BE2C (cell line): ENCODE results near the gene ATP1A4.

Experiments used
- DNase-seq: peaks from one replicate; pipeline ENCODE4 v3.0.0-alpha.2; 2020
- H3K27me3 ChIP-seq: fragments of 250-450 bp; sonication (Bioruptor Pico); 2 replicates; pipeline ENCODE4 v1.5.1; 2020; ENCODE audit warnings: mild to moderate bottlenecking
- H3K36me3 ChIP-seq: fragments of 250-450 bp; sonication (Bioruptor Pico); 2 replicates; pipeline ENCODE4 v1.5.1; 2020; ENCODE audit warnings: mild to moderate bottlenecking
- H3K4me1 ChIP-seq: fragments of 250-450 bp; sonication (Bioruptor Pico); 2 replicates; pipeline ENCODE4 v1.5.1; 2020
- H3K4me3 ChIP-seq: 2 replicates; pipeline ENCODE4 v1.5.1; 2011; ENCODE audit warnings: low read depth, low read length
- H3K9me3 ChIP-seq: fragments of 250-450 bp; sonication (Bioruptor Pico); 2 replicates; pipeline ENCODE4 v1.5.1; 2020
- CTCF ChIP-seq: IDR thresholded peaks from 2 replicates; pipeline ENCODE4 v1.5.1; 2012; ENCODE audit warnings: mild to moderate bottlenecking, low read depth, low read length

The ATP1A4 gene

GRCh38 chr1:160154790-160155189, 3.4 kb downstream of the ATP1A4 start:
- H3K9me3 ChIP-seq = no peaks in the 10 kb centered on the region
- DNase-seq = no peak
- no peak for TF ChIP-seq CTCF
- peaks cover 8% of the 10 kb centered on the region for H3K27me3 ChIP-seq
- H3K36me3 ChIP-seq = no peaks in the 10 kb centered on the region
- H3K4me1 ChIP-seq = no peaks in the 10 kb centered on the region
- H3K4me3 ChIP-seq = no peak overlapping the region

GRCh38 chr1:160156361-160156760, 5.0 kb downstream of the ATP1A4 start:
- no peaks in the 10 kb centered on the region for H3K9me3 ChIP-seq
- H3K4me1 ChIP-seq = no peaks in the 10 kb centered on the region
- H3K27me3 ChIP-seq = peaks cover 10% of the 10 kb centered on the region
- H3K36me3 ChIP-seq = no peaks in the 10 kb centered on the region
- TF ChIP-seq CTCF = no peak
- no peak overlapping the region for H3K4me3 ChIP-seq
- DNase-seq = no peak

- no peak for DNase-seq
- no peak overlapping the region for H3K4me3 ChIP-seq
- H3K27me3 ChIP-seq = peaks cover 12% of the 10 kb centered on the region
- no peaks in the 10 kb centered on the region for H3K36me3 ChIP-seq
- no peak for TF ChIP-seq CTCF
- no peaks in the 10 kb centered on the region for H3K9me3 ChIP-seq
- H3K4me1 ChIP-seq = no peaks in the 10 kb centered on the region
These were observed 5.8 kb downstream of the ATP1A4 start for GRCh38 chr1:160157174-160157573.

- no peaks in the 10 kb centered on the region for H3K9me3 ChIP-seq
- H3K27me3 ChIP-seq = peaks cover 11% of the 10 kb centered on the region
- H3K4me3 ChIP-seq = no peak overlapping the region
- no peaks in the 10 kb centered on the region for H3K4me1 ChIP-seq
- TF ChIP-seq CTCF = no peak
- no peaks in the 10 kb centered on the region for H3K36me3 ChIP-seq
- no peak for DNase-seq
These were observed 6.6 kb downstream of the ATP1A4 start for GRCh38 chr1:160158031-160158430.

GRCh38 chr1:160158534-160158933, 7.1 kb downstream of the ATP1A4 start:
- Histone ChIP-seq H3K4me1 (no peaks in the 10 kb centered on the region), H3K27me3 (peaks cover 8% of the 10 kb centered on the region), H3K4me3 (no peak overlapping the region), H3K36me3 (no peaks in the 10 kb centered on the region), H3K9me3 (no peaks in the 10 kb centered on the region)
- no peak for TF ChIP-seq CTCF
- no peak for DNase-seq

GRCh38 chr1:160159846-160160245, 8.4 kb downstream of the ATP1A4 start:
- Histone ChIP-seq H3K4me1 (no peaks in the 10 kb centered on the region), H3K9me3 (no peaks in the 10 kb centered on the region), H3K27me3 (peaks cover 8% of the 10 kb centered on the region), H3K36me3 (no peaks in the 10 kb centered on the region), H3K4me3 (no peak overlapping the region)
- no peak for DNase-seq
- TF ChIP-seq CTCF = no peak
